Right lobe of liver (tissue), 4 donors: ENCODE results near the gene PDE7B.

ENCODE experiments used
- POLR2A ChIP-seq: fragments of 450-650 bp; IDR thresholded peaks from one replicate; pipeline ENCODE4 v1.6.1; 2017; ENCODE audit warnings: antibody characterized with exemption, mild to moderate bottlenecking
- TF ChIP-seq, protein P1 (sequence below), 4 donors: fragments of 200-600 bp in 3 of 4; fragments of 450-650 bp in 1 of 4; IDR thresholded peaks; one replicate each; pipeline versions ENCODE4 v1.5.1 to v1.8.0; 2016 to 2022; ENCODE audit warnings: antibody characterized with exemption in 4 of 4, mild to moderate bottlenecking in 2 of 4
- donor health status: DM: no; HTN: no; CAD: no.
- donor health status: DM: no; HTN: no; CAD: no.
- donor health status: DM: no; HTN: yes; CAD: no.

DNA sequence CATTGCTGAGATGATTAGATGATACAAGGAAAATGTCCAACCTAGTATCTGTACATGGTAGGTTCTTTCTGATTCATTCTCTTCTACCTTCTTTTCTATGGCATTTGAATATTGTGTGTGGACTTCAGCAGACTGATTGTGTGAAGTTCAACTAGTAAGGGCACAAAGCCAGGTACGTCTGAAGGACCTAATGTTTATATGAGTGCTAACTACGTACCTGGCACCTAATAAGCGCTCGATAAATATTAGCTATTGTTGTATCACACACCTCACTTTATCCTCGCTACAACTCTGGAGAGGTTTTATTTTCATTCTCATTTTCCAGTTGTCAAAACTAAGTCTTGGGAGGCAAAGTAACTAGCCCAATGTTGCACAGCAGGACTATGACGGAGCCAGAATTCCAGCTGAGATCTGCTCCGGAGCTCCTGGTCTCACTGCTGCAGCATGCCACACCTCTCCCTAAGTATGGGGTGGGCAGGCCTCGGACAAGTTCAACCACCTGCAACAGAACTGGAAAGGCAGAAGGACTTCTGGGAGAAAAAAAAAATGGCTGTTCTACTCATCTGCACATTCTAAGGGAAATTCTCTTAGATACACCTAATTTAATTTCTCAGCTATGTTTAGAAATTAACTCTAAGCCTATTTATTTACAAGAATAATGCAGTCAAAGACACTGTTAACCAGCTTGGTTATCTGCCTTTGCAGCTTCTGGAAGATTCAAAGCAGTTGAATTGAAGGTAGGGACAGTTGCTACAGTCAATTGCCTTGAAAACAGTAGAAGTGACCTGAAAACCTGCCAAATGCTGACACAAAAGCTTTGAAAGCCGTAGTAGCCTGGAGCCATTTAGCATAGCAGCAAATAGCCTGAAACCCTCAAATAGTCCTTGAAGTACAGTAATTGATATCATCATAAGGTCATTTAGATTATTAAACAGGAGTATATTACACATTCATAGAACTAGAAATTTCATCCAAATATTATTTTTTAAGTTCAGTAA is 165.0 kb downstream of the PDE7B start:
- TF ChIP-seq, protein P1, sequence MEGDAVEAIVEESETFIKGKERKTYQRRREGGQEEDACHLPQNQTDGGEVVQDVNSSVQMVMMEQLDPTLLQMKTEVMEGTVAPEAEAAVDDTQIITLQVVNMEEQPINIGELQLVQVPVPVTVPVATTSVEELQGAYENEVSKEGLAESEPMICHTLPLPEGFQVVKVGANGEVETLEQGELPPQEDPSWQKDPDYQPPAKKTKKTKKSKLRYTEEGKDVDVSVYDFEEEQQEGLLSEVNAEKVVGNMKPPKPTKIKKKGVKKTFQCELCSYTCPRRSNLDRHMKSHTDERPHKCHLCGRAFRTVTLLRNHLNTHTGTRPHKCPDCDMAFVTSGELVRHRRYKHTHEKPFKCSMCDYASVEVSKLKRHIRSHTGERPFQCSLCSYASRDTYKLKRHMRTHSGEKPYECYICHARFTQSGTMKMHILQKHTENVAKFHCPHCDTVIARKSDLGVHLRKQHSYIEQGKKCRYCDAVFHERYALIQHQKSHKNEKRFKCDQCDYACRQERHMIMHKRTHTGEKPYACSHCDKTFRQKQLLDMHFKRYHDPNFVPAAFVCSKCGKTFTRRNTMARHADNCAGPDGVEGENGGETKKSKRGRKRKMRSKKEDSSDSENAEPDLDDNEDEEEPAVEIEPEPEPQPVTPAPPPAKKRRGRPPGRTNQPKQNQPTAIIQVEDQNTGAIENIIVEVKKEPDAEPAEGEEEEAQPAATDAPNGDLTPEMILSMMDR (IDR thresholded peaks at IDR 0.05) = no peak
- no peak for TF ChIP-seq POLR2A
